Natural killer cell (primary cell): ENCODE measurements around the gene TM2D3. TPM values are rescaled to one million over a fixed set of nuclear protein-coding genes. Genes with fewer than 3 reads are reported as not detected.

Source experiments
- ATAC-seq, 3 donors: fragments of 150-1000 bp in 2 of 3; fragments of 200-7000 bp in 1 of 3; cut with Tn5 transposase; 1 replicate in 1 of 3; 2 replicates in 2 of 3; pipeline ENCODE4 v1.10.0; 2021; ENCODE audit warnings: mild to moderate bottlenecking in 2 of 3, moderate library complexity in 2 of 3
- DNase-seq, 2 donors: peaks; one replicate each; pipeline versions ENCODE4 v3.0.0 to v3.0.0-alpha.2; 2013 to 2021; ENCODE audit warnings: mixed read lengths in 1 of 2
- H3K27ac ChIP-seq: one replicate; pipeline ENCODE4 v1.5.1; 2013; ENCODE audit warnings: mild to moderate bottlenecking, low read length
- H3K27me3 ChIP-seq: one replicate; pipeline ENCODE4 v1.6.1; 2013; ENCODE audit warnings: low read length; ENCODE audit not compliant: control insufficient read depth, insufficient read depth
- H3K36me3 ChIP-seq: one replicate; pipeline ENCODE4 v1.6.1; 2013; ENCODE audit warnings: low read length; ENCODE audit not compliant: control insufficient read depth, insufficient read depth
- H3K4me1 ChIP-seq: one replicate; pipeline ENCODE4 v1.6.1; 2013; ENCODE audit warnings: low read length; ENCODE audit not compliant: control insufficient read depth, insufficient read depth
- H3K4me3 ChIP-seq: one replicate; pipeline ENCODE4 v1.5.1; 2013; ENCODE audit warnings: low read length
- H3K9me3 ChIP-seq: one replicate; pipeline ENCODE4 v1.6.1; 2013; ENCODE audit warnings: low read length; ENCODE audit not compliant: control insufficient read depth, insufficient read depth
- H3K27ac Mint-ChIP-seq, 2 donors: one replicate each; pipeline ENCODE4 v1.8.0; 2022; ENCODE audit warnings: mild to moderate bottlenecking in 2 of 2, mixed read lengths in 2 of 2, moderate library complexity in 1 of 2
- H3K27me3 Mint-ChIP-seq, 2 donors: one replicate each; pipeline ENCODE4 v1.8.0; 2022; ENCODE audit warnings: low read depth in 2 of 2, mixed read lengths in 2 of 2
- H3K36me3 Mint-ChIP-seq: one replicate; pipeline ENCODE4 v1.8.0; 2022; ENCODE audit warnings: mixed read lengths
- H3K4me1 Mint-ChIP-seq, 2 donors: one replicate each; pipeline ENCODE4 v1.8.0; 2022; ENCODE audit warnings: mixed read lengths in 2 of 2
- H3K4me3 Mint-ChIP-seq: one replicate; pipeline ENCODE4 v1.8.0; 2022; ENCODE audit warnings: mild to moderate bottlenecking, moderate library complexity, mixed read lengths
- H3K9me3 Mint-ChIP-seq, 2 donors: one replicate each; pipeline ENCODE4 v1.8.0; 2022; ENCODE audit warnings: mixed read lengths in 2 of 2
- CTCF ChIP-seq: fragments of 200-600 bp; IDR thresholded peaks from one replicate; pipeline ENCODE4 v1.8.0; 2022; ENCODE audit warnings: antibody characterized with exemption
- WGBS: methylation state at CpG from one replicate; pipeline ENCODE4 v1.1.7; 2013; ENCODE audit warnings: missing lambda C conversion rate; ENCODE audit not compliant: insufficient coverage; 5-methylcytosine and 5-hydroxymethylcytosine counted together
- intact Hi-C: fragments of 100-400 bp; cut with micrococcal nuclease; formaldehyde crosslinking; loops from one replicate; pipeline ENCODE4 v1.14.2; 2022
- total RNA-seq, 4 donors: library from RNA; stranded (reverse); fragments of 120-200 nt in 1 of 4; gene quantifications; one replicate each; pipeline versions ENCODE4 v1.2.3 to v1.2.4, GENCODE V29; 2013 to 2022

Gene TM2D3
- total RNA-seq, 3 donors from 2014 or later (not counting 1 experiment from before 2014, with no cell fraction given), result 59.4 to 76.4 (median 71.2) TPM

GRCh38 chr15:101617390-101617965, 34.7 kb downstream of the TM2D3 start:
- ATAC-seq (no peak), DNase-seq (no peak)
- intact Hi-C loops, result no loop called here
- H3K36me3 Mint-ChIP-seq, result peaks cover 5% of the 10 kb centered on the region
- Histone ChIP-seq H3K4me3 (no peak overlapping the region), H3K9me3 (no peaks in the 10 kb centered on the region), H3K4me1 (no peaks in the 10 kb centered on the region), H3K27ac (no peak overlapping the region), H3K36me3 (no peaks in the 10 kb centered on the region), H3K27me3 (no peaks in the 10 kb centered on the region)
- peaks cover 5 to 12% of the 10 kb centered on the region in 2 donors for H3K4me1 Mint-ChIP-seq
- no peak overlapping the region for H3K27ac Mint-ChIP-seq
- no peak for TF ChIP-seq CTCF
- H3K9me3 Mint-ChIP-seq, result no peaks in the 10 kb centered on the region
- no peaks in the 10 kb centered on the region for H3K27me3 Mint-ChIP-seq
- 94% methylated on average over 17 of the region's 17 CpGs for WGBS
- H3K4me3 Mint-ChIP-seq, result no peak overlapping the region

GRCh38 chr15:101615986-101616848, 36.0 kb downstream of the TM2D3 start:
- Histone ChIP-seq H3K27me3 (no peaks in the 10 kb centered on the region), H3K27ac (no peak overlapping the region), H3K4me1 (no peaks in the 10 kb centered on the region), H3K36me3 (no peaks in the 10 kb centered on the region), H3K4me3 (no peak overlapping the region), H3K9me3 (no peaks in the 10 kb centered on the region)
- H3K27ac Mint-ChIP-seq, result no peak overlapping the region
- H3K4me3 Mint-ChIP-seq, result no peak overlapping the region
- DNase-seq (no peak), ATAC-seq (no peak)
- no peaks in the 10 kb centered on the region for H3K9me3 Mint-ChIP-seq
- no peak for TF ChIP-seq CTCF
- H3K36me3 Mint-ChIP-seq, result peaks cover 5% of the 10 kb centered on the region
- 74% methylated on average over 25 of the region's 25 CpGs for WGBS
- no peaks in the 10 kb centered on the region for H3K27me3 Mint-ChIP-seq
- intact Hi-C loops, result no loop called here
- peaks cover 4 to 7% of the 10 kb centered on the region in 2 donors for H3K4me1 Mint-ChIP-seq

- Histone ChIP-seq H3K27me3 (no peaks in the 10 kb centered on the region), H3K36me3 (no peaks in the 10 kb centered on the region), H3K4me1 (no peaks in the 10 kb centered on the region), H3K9me3 (no peaks in the 10 kb centered on the region), H3K4me3 (no peak overlapping the region), H3K27ac (no peak overlapping the region)
- Mint-ChIP-seq H3K4me3 (no peak overlapping the region), H3K9me3 (no peaks in the 10 kb centered on the region), H3K27ac (no peak overlapping the region), H3K27me3 (no peaks in the 10 kb centered on the region), H3K4me1 (peaks cover 4 to 7% of the 10 kb centered on the region in 2 donors), H3K36me3 (peaks cover 5% of the 10 kb centered on the region)
- ATAC-seq (no peak), DNase-seq (no peak)
- no peak for TF ChIP-seq CTCF
- WGBS, result 80% methylated on average over 15 of the region's 15 CpGs
- intact Hi-C loops, result no loop called here
These were observed 36.7 kb downstream of the TM2D3 start for GRCh38 chr15:101615414-101615985.
